NCI-H748 (cell line): Measurements from ENCODE around the gene TFCP2.

ENCODE experiments used
- DNase-seq: peaks from one replicate; lab custom pipeline; 2025; ENCODE audit not compliant: unreplicated experiment; lab: John Stamatoyannopoulos, UW

The TFCP2 gene

GRCh38 chr12:51048661-51049251 is 124.2 kb downstream of the TFCP2 start:
- peak; percentile 22 for DNase-seq

- peak; percentile 98 for DNase-seq
These were observed 125.0 kb downstream of the TFCP2 start, which contains the start of gene LETMD1 for GRCh38 chr12:51047655-51048540. Gene LETMD1 (plus strand): TSS chr12:51048327. CDS start chr12:51048357, 30 bp downstream.
